Naive thymus-derived CD4-positive, alpha-beta T cell (primary cell): ENCODE measurements around the gene FAM222A. TPM values are rescaled to one million over a fixed set of nuclear protein-coding genes. Genes with fewer than 3 reads are reported as not detected.

Experiments
- ATAC-seq: fragments of 150-1000 bp; cut with Tn5 transposase; 2 replicates; pipeline ENCODE4 v1.10.0; 2021; ENCODE audit warnings: mild to moderate bottlenecking, moderate library complexity
- CTCF ChIA-PET: fragments of 350-600 bp; sonication (Branson Sonifier 250); formaldehyde crosslinking; loops from one replicate; lab custom pipeline; 2021; ENCODE audit warnings: antibody characterized with exemption; lab: Charles Lee
- POLR2A ChIA-PET: fragments of 350-600 bp; sonication (Branson Sonifier 250); formaldehyde crosslinking; loops from one replicate; lab custom pipeline; 2021; ENCODE audit warnings: antibody characterized with exemption, inconsistent platforms; lab: Charles Lee
- DNase-seq, 9 donors: peaks; one replicate each; pipeline versions ENCODE4 v3.0.0 to v3.0.0-alpha.2; 2020 to 2022; ENCODE audit warnings: mixed read lengths in 1 of 9
- H3K27ac ChIP-seq: one replicate; pipeline ENCODE4 v1.7.0; 2013; ENCODE audit warnings: mild to moderate bottlenecking, low read depth, low read length, moderate library complexity
- H3K27me3 ChIP-seq, 2 donors: one replicate each; pipeline ENCODE4 v1.7.0; 2013; ENCODE audit warnings: low read length in 2 of 2, mild to moderate bottlenecking in 2 of 2, moderate library complexity in 2 of 2; ENCODE audit not compliant: control insufficient read depth in 2 of 2, insufficient read depth in 2 of 2
- H3K36me3 ChIP-seq, 3 experiments: 1 replicate in 2 of 3; 2 replicates in 1 of 3; pipeline ENCODE4 v1.7.0; 2013; ENCODE audit warnings: low read length in 3 of 3, mild to moderate bottlenecking in 3 of 3, moderate library complexity in 1 of 3; ENCODE audit not compliant: insufficient read depth in 3 of 3, control insufficient read depth in 2 of 3
- H3K4me1 ChIP-seq, 2 donors: one replicate each; pipeline ENCODE4 v1.7.0; 2013; ENCODE audit warnings: low read length in 2 of 2, mild to moderate bottlenecking in 2 of 2, moderate library complexity in 1 of 2; ENCODE audit not compliant: control insufficient read depth in 2 of 2, insufficient read depth in 2 of 2
- H3K4me3 ChIP-seq: 2 replicates; pipeline ENCODE4 v1.7.0; 2013; ENCODE audit warnings: mild to moderate bottlenecking, low read length
- H3K9me3 ChIP-seq, 3 experiments: 1 replicate in 2 of 3; 2 replicates in 1 of 3; pipeline ENCODE4 v1.7.0; 2013; ENCODE audit warnings: low read length in 3 of 3; ENCODE audit not compliant: control insufficient read depth in 2 of 3
- H3K27ac Mint-ChIP-seq, 9 donors: one replicate each; pipeline ENCODE4 v1.8.0; 2020 to 2022; ENCODE audit warnings: mixed read lengths in 9 of 9, mild to moderate bottlenecking in 8 of 9, moderate library complexity in 5 of 9, inconsistent platforms in 2 of 9
- H3K27me3 Mint-ChIP-seq, 5 donors: one replicate each; pipeline ENCODE4 v1.8.0; 2021 to 2022; ENCODE audit warnings: mixed read lengths in 5 of 5, mild to moderate bottlenecking in 1 of 5
- H3K36me3 Mint-ChIP-seq, 5 donors: one replicate each; pipeline ENCODE4 v1.8.0; 2020 to 2022; ENCODE audit warnings: mixed read lengths in 5 of 5, mild to moderate bottlenecking in 3 of 5, inconsistent platforms in 1 of 5
- H3K4me1 Mint-ChIP-seq, 7 donors: one replicate each; pipeline ENCODE4 v1.8.0; 2020 to 2022; ENCODE audit warnings: mixed read lengths in 7 of 7, mild to moderate bottlenecking in 3 of 7, inconsistent platforms in 1 of 7
- H3K4me3 Mint-ChIP-seq, 10 donors: one replicate each; pipeline ENCODE4 v1.8.0; 2020 to 2022; ENCODE audit warnings: mild to moderate bottlenecking in 10 of 10, mixed read lengths in 10 of 10, moderate library complexity in 6 of 10, inconsistent platforms in 2 of 10
- H3K9me3 Mint-ChIP-seq, 11 donors: one replicate each; pipeline ENCODE4 v1.8.0; 2020 to 2022; ENCODE audit warnings: mixed read lengths in 11 of 11, mild to moderate bottlenecking in 4 of 11, inconsistent platforms in 1 of 11, moderate library complexity in 1 of 11
- intact Hi-C, 2 donors: fragments of 100-400 bp; cut with micrococcal nuclease; formaldehyde crosslinking; loops; one replicate each; pipeline ENCODE4 v1.15.1; 2023
- polyA plus RNA-seq, 2 donors: library from polyadenylated mRNA; unstranded; fragments of 300-500 nt; fragmentation: Illumina TruSeq; gene quantifications; one replicate each; pipeline ENCODE4 v1.2.3, GENCODE V29; 2021
- total RNA-seq, 6 experiments: library from RNA in 5 of 6; stranded (reverse) in 5 of 6; gene quantifications; 1 replicate in 5 of 6; 2 replicates in 1 of 6; pipeline ENCODE4 v1.2.3 and lab custom pipeline; 2021 to 2026

The FAM222A gene
- total and polyA plus RNA-seq, 7 experiments from 2014 or later = 0.08 to 1.6 (median 0.38) TPM

DNA sequence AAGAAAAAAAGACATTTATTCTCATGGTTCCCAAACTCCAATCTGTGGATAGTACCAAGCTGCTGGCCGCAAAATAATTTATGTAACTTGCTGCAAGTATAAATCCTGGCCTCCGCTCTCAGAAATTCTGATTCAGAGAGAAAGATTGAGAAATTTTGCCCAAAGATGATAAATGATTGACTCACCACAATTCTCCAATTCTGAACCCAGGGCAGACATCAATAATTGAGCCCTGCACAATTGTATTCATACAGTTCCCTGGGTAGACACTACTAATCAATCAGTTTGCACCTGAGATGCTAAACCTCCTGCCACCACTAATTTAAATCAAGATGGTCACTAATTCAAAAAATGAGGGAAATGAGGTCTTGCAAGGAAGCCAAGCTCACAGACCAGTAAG, 81.4 kb downstream of the FAM222A start:
- intact Hi-C loops = no loop called here
- Histone ChIP-seq H3K4me1 (no peaks in the 10 kb centered on the region), H3K27ac (no peak overlapping the region), H3K36me3 (no peaks in the 10 kb centered on the region), H3K27me3 (no peaks in the 10 kb centered on the region), H3K9me3 (no peaks in the 10 kb centered on the region), H3K4me3 (no peak overlapping the region)
- DNase-seq = no peak
- CTCF ChIA-PET = interaction anchor here (0.6 to 1.2 kb wide), 2 partner anchors 10 to 369 kb away, joined by 3 to 4 read pairs; no protein-coding TSS in a partner anchor
- peaks cover 0 to 3% (median 0%) of the 10 kb centered on the region in 7 donors for H3K4me1 Mint-ChIP-seq
- H3K36me3 Mint-ChIP-seq = no peaks in the 10 kb centered on the region
- H3K4me3 Mint-ChIP-seq = no peak overlapping the region
- peaks cover 4 to 14% (median 5%) of the 10 kb centered on the region in 5 donors for H3K27me3 Mint-ChIP-seq
- no peak for ATAC-seq
- H3K9me3 Mint-ChIP-seq = peaks cover 0 to 2% (median 0%) of the 10 kb centered on the region in 11 donors
- POLR2A ChIA-PET = no interaction called here
- H3K27ac Mint-ChIP-seq = no peak overlapping the region

GRCh38 chr12:109796057-109796456, 82.4 kb downstream of the FAM222A start:
- Mint-ChIP-seq H3K27ac (no peak overlapping the region), H3K27me3 (peaks cover 0 to 10% (median 5%) of the 10 kb centered on the region in 5 donors), H3K36me3 (no peaks in the 10 kb centered on the region), H3K9me3 (peaks cover 0 to 2% (median 0%) of the 10 kb centered on the region in 11 donors), H3K4me3 (no peak overlapping the region), H3K4me1 (peaks cover 0 to 3% (median 0%) of the 10 kb centered on the region in 7 donors)
- DNase-seq (no peak), ATAC-seq (no peak)
- intact Hi-C loops = no loop called here
- Histone ChIP-seq H3K4me3 (no peak overlapping the region), H3K9me3 (no peaks in the 10 kb centered on the region), H3K27me3 (no peaks in the 10 kb centered on the region), H3K27ac (no peak overlapping the region), H3K4me1 (no peaks in the 10 kb centered on the region), H3K36me3 (no peaks in the 10 kb centered on the region)
- POLR2A ChIA-PET = no interaction called here
- CTCF ChIA-PET = interaction anchor here (1.2 kb wide), 1 partner anchor 9 kb away, joined by 3 read pairs; no protein-coding TSS in a partner anchor

DNA sequence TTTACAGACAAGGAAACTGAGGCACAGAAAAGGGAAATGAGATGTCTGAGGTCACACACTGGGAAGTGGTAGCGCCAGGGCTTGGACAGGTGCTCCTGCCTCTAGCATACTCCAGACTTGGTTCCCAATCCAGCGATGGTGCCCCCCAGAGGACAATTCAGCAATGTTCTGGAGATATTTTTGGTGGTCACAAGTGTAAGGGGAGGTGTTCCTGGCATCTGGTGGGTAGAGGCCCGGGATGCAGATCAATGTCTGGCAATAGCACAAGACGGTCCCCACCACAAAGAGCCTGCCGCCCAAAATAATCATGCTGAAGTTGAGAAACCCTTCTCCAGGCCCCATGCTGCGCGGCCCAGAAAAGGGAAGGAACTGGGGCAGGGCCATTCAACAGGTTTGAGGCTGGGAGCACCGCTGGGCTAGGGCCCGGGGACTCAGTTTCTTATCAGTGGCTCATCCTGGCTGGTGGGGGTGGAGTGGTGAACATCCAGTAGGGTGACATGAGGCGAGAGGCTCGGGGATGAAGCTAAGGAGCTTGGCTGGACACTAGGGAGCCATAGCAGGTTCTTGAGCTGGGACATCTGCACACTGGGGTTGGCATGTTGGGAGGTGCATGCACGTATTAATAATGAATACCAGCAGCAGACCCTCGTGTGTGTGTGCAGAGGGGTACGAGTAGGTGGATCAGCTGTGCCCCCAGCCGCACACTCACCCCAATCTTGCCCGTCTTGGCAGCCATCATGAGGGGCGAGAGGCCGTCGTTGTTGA, 84.5 kb downstream of the FAM222A start:
- no peak overlapping the region for H3K4me3 ChIP-seq
- no peaks in the 10 kb centered on the region for H3K4me1 ChIP-seq
- no peak overlapping the region for H3K27ac ChIP-seq
- H3K36me3 ChIP-seq = no peaks in the 10 kb centered on the region
- ChIA-PET CTCF (no interaction called here), POLR2A (no interaction called here)
- Mint-ChIP-seq H3K4me1 (peaks cover 0 to 3% (median 0%) of the 10 kb centered on the region in 7 donors), H3K36me3 (no peaks in the 10 kb centered on the region), H3K27ac (no peak overlapping the region), H3K4me3 (no peak overlapping the region), H3K27me3 (peaks cover 0 to 10% (median 4%) of the 10 kb centered on the region in 5 donors), H3K9me3 (peaks cover 0 to 2% (median 0%) of the 10 kb centered on the region in 11 donors)
- DNase-seq = no peak
- no peaks in the 10 kb centered on the region for H3K9me3 ChIP-seq
- intact Hi-C loops = no loop called here
- no peaks in the 10 kb centered on the region for H3K27me3 ChIP-seq
- ATAC-seq = peak; percentile 38

DNA sequence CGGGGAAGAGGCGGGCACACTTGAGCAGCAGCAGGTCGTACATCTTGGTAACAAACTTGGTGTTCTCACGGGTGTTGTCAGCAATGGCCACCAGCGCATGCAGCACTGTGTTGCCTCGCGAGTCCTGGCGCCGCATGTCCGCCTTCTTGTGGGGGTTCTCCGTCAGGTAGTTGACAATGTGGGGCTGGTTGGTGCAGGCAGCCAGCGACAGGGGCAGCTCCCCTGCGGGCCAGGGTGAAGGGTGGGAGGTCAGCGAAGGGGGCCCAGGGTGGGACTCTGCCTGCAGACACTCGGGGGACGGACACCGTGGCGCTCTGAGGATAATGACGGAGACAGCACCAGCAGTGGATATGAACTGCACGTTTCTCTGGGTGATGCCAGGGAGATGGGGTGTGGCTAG, 85.1 kb downstream of the FAM222A start:
- intact Hi-C loops = no loop called here
- Histone ChIP-seq H3K27ac (no peak overlapping the region), H3K36me3 (no peaks in the 10 kb centered on the region), H3K4me3 (no peak overlapping the region), H3K27me3 (no peaks in the 10 kb centered on the region), H3K4me1 (no peaks in the 10 kb centered on the region), H3K9me3 (no peaks in the 10 kb centered on the region)
- Mint-ChIP-seq H3K9me3 (peaks cover 0 to 2% (median 0%) of the 10 kb centered on the region in 11 donors), H3K27ac (no peak overlapping the region), H3K36me3 (no peaks in the 10 kb centered on the region), H3K27me3 (peaks cover 0 to 5% (median 4%) of the 10 kb centered on the region in 5 donors), H3K4me3 (no peak overlapping the region), H3K4me1 (peaks cover 0 to 3% (median 0%) of the 10 kb centered on the region in 7 donors)
- DNase-seq (no peak), ATAC-seq (no peak)
- POLR2A ChIA-PET = no interaction called here
- CTCF ChIA-PET = no interaction called here

DNA sequence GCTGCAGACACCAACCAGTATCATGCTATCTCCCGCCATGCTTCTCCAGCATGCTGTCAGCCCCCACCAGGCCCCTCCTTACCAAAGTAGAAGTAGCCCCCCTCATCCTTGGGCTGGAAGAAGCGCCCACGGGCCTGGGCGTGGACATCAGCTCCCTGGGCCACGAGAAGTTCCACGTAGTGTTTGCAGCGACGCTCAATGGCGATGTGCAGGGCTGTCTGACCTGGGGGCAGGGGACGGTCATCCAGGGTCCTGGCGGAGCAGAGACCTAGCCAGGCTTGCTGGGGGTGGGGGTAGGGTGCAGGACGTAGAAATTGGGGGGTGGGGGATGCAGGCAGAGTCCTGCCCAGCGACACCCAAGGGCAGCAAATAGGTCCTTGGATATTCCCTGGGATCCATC, 86.9 kb downstream of the FAM222A start:
- H3K9me3 Mint-ChIP-seq = no peaks in the 10 kb centered on the region
- Histone ChIP-seq H3K4me3 (no peak overlapping the region), H3K27me3 (no peaks in the 10 kb centered on the region), H3K36me3 (no peaks in the 10 kb centered on the region), H3K27ac (no peak overlapping the region), H3K9me3 (no peaks in the 10 kb centered on the region), H3K4me1 (no peaks in the 10 kb centered on the region)
- no peaks in the 10 kb centered on the region for H3K36me3 Mint-ChIP-seq
- intact Hi-C loops = no loop called here
- peaks cover 0 to 6% (median 0%) of the 10 kb centered on the region in 7 donors for H3K4me1 Mint-ChIP-seq
- DNase-seq = no peak
- H3K27ac Mint-ChIP-seq = no peak overlapping the region
- CTCF ChIA-PET = no interaction called here
- POLR2A ChIA-PET = no interaction called here
- no peak overlapping the region for H3K4me3 Mint-ChIP-seq
- ATAC-seq = no peak
- H3K27me3 Mint-ChIP-seq = peaks cover 0 to 8% (median 0%) of the 10 kb centered on the region in 5 donors

GRCh38 chr12:109802828-109803227, 89.2 kb downstream of the FAM222A start:
- ATAC-seq (no peak), DNase-seq (no peak)
- H3K36me3 Mint-ChIP-seq = no peaks in the 10 kb centered on the region
- H3K27me3 Mint-ChIP-seq = peaks cover 0 to 8% (median 0%) of the 10 kb centered on the region in 5 donors
- H3K4me1 Mint-ChIP-seq = peaks cover 0 to 6% (median 0%) of the 10 kb centered on the region in 7 donors
- H3K9me3 Mint-ChIP-seq = no peaks in the 10 kb centered on the region
- Histone ChIP-seq H3K36me3 (no peaks in the 10 kb centered on the region), H3K4me1 (no peaks in the 10 kb centered on the region), H3K27me3 (no peaks in the 10 kb centered on the region), H3K4me3 (no peak overlapping the region), H3K27ac (no peak overlapping the region), H3K9me3 (no peaks in the 10 kb centered on the region)
- ChIA-PET POLR2A (interaction anchor here (0.5 kb wide), 1 partner anchor 80 kb away, joined by 3 read pairs; no protein-coding TSS in a partner anchor), CTCF (no interaction called here)
- H3K27ac Mint-ChIP-seq = no peak overlapping the region
- intact Hi-C loops = no loop called here
- no peak overlapping the region for H3K4me3 Mint-ChIP-seq
